ENCODE data around the gene GRM5.
A peak's percentile ranks its signal among the peaks of the same experiment; 100 is the strongest.

The GRM5 gene

GRCh38 chr11:88534185-88534584, 531.6 kb downstream of the GRM5 start:
- H3K27me3 ChIP-seq (ENCODE audit: insufficient read depth, low read length), result no peaks in the 10 kb centered on the region
- no peak overlapping the region for H2AFZ ChIP-seq (ENCODE audit: low read length, unreplicated experiment)
- no peak overlapping the region for H3K4me3 ChIP-seq (ENCODE audit: low read depth, low read length)
- peaks cover 43% of the 10 kb centered on the region for H3K4me1 ChIP-seq (ENCODE audit: control insufficient read depth, insufficient read depth, low read length, unreplicated experiment)
- H3K79me2 ChIP-seq (ENCODE audit: control insufficient read depth, insufficient read depth, low read length, unreplicated experiment), result no peaks in the 10 kb centered on the region
- no peak overlapping the region for H3K27ac ChIP-seq (ENCODE audit: low read depth, low read length)
- H3K36me3 ChIP-seq (ENCODE audit: insufficient read depth, low read length), result no peaks in the 10 kb centered on the region

DNA sequence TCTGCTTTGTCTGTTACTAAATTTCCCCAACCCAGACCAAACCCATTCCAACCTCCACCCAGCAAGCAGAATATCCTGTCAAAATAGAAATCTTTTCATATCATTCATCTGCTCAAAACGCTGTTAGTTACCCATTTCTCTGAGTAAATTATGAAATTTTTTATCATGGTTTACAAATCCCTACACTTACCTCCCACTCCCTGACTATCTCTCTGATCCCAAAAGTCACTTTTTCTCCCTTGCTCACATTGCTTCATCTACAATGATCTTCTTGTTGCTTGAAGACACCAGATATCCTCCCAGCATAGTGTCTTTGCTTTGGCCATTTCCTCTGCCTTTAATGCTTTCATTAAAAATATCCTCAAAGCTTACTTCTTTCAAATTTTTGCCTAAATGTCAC, 532.8 kb downstream of the GRM5 start:
- Histone ChIP-seq H3K4me1 (ENCODE audit: control insufficient read depth, insufficient read depth, low read length, unreplicated experiment) (peaks cover 32% of the 10 kb centered on the region), H3K27me3 (ENCODE audit: insufficient read depth, low read length) (no peaks in the 10 kb centered on the region), H3K79me2 (ENCODE audit: control insufficient read depth, insufficient read depth, low read length, unreplicated experiment) (no peaks in the 10 kb centered on the region), H3K36me3 (ENCODE audit: insufficient read depth, low read length) (no peaks in the 10 kb centered on the region), H3K4me3 (ENCODE audit: low read depth, low read length) (no peak overlapping the region), H2AFZ (ENCODE audit: low read length, unreplicated experiment) (no peak overlapping the region), H3K27ac (ENCODE audit: low read depth, low read length) (no peak overlapping the region)

- Histone ChIP-seq H3K79me2 (ENCODE audit: control insufficient read depth, insufficient read depth, low read length, unreplicated experiment) (no peaks in the 10 kb centered on the region), H3K4me3 (ENCODE audit: low read depth, low read length) (no peak overlapping the region), H3K27ac (ENCODE audit: low read depth, low read length) (no peak overlapping the region), H3K36me3 (ENCODE audit: insufficient read depth, low read length) (no peaks in the 10 kb centered on the region), H3K27me3 (ENCODE audit: insufficient read depth, low read length) (no peaks in the 10 kb centered on the region), H3K4me1 (ENCODE audit: control insufficient read depth, insufficient read depth, low read length, unreplicated experiment) (peaks cover 20% of the 10 kb centered on the region), H2AFZ (ENCODE audit: low read length, unreplicated experiment) (no peak overlapping the region)
Measured at GRCh38 chr11:88531831-88532230, 534.0 kb downstream of the GRM5 start.

DNA sequence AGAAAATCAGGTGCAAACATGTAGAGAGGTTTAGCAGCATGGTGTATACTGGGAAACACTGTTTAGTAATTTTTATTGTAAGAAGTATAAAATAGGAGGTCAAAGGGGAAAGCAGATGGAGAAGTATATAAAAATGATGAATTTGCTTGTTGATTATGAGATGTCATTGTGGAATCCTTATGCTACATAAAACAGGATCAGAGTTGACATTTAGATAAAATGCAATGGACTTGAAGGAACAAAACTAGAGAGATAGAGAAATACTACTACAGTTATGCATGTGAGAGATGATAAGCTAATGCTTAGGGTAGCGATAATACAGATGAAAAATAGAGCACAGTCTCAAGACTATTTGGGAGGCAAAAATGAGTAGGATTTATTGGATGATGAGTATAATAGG, 536.4 kb downstream of the GRM5 start:
- H3K27me3 ChIP-seq (ENCODE audit: insufficient read depth, low read length), result no peaks in the 10 kb centered on the region
- H3K4me3 ChIP-seq (ENCODE audit: low read depth, low read length), result no peak overlapping the region
- H3K27ac ChIP-seq (ENCODE audit: low read depth, low read length), result no peak overlapping the region
- H3K36me3 ChIP-seq (ENCODE audit: insufficient read depth, low read length), result no peaks in the 10 kb centered on the region
- H3K4me1 ChIP-seq (ENCODE audit: control insufficient read depth, insufficient read depth, low read length, unreplicated experiment), result no peaks in the 10 kb centered on the region
- H2AFZ ChIP-seq (ENCODE audit: low read length, unreplicated experiment), result no peak overlapping the region
- no peaks in the 10 kb centered on the region for H3K79me2 ChIP-seq (ENCODE audit: control insufficient read depth, insufficient read depth, low read length, unreplicated experiment)

GRCh38 chr11:88523386-88524071, 542.3 kb downstream of the GRM5 start:
- Histone ChIP-seq H3K79me2 (ENCODE audit: control insufficient read depth, insufficient read depth, low read length, unreplicated experiment) (no peaks in the 10 kb centered on the region), H3K4me3 (ENCODE audit: low read depth, low read length) (peak overlapping the region; percentile 10; the same call in 1 of the 2 replicates), H3K36me3 (ENCODE audit: insufficient read depth, low read length) (no peaks in the 10 kb centered on the region), H2AFZ (ENCODE audit: low read length, unreplicated experiment) (peak overlapping the region; percentile 39), H3K27me3 (ENCODE audit: insufficient read depth, low read length) (no peaks in the 10 kb centered on the region), H3K27ac (ENCODE audit: low read depth, low read length) (peak overlapping the region; percentile 74), H3K4me1 (ENCODE audit: control insufficient read depth, insufficient read depth, low read length, unreplicated experiment) (peaks cover 33% of the 10 kb centered on the region)

DNA sequence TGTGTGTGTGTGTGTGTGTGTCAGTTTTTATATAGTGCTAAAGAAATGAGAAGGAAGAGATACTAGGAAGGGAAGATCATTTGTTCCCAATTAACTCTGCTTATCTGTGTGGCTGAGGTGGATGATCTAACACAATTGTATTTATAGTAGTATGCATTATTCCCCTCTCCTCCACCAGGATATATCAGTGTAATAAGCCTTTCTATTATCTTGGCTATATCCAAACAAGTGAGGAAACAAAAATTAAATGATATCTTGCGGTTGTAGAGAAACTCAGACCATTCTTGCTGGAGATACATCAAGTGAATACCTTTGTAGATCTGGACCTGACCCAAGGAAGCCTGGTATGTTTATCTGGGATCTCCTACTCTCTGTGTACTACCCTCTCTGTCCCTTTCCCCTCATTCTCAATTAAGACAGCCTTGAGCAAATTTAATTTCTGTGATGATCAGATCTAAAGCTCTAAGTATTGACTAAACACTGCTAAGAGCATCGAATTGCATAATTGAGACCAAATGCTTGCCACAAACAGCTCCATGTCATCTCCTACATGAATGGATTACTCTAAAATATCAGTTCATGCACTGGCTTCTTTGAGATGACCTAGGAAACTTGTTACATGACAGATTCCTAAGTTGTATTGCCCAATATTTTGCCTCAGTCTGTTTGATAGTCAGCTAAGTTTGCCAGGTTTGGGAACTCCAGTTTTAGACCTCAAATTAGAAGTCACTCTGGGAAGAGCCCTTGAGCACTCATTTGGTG, 543.0 kb downstream of the GRM5 start:
- no peaks in the 10 kb centered on the region for H3K27me3 ChIP-seq (ENCODE audit: insufficient read depth, low read length)
- H3K4me3 ChIP-seq (ENCODE audit: low read depth, low read length), result peak overlapping the region; percentile 3; the same call in 1 of the 2 replicates
- H2AFZ ChIP-seq (ENCODE audit: low read length, unreplicated experiment), result peak overlapping the region; percentile 39
- H3K36me3 ChIP-seq (ENCODE audit: insufficient read depth, low read length), result no peaks in the 10 kb centered on the region
- H3K79me2 ChIP-seq (ENCODE audit: control insufficient read depth, insufficient read depth, low read length, unreplicated experiment), result no peaks in the 10 kb centered on the region
- peak overlapping the region; percentile 74 for H3K27ac ChIP-seq (ENCODE audit: low read depth, low read length)
- peaks cover 33% of the 10 kb centered on the region for H3K4me1 ChIP-seq (ENCODE audit: control insufficient read depth, insufficient read depth, low read length, unreplicated experiment)

GRCh38 chr11:88521799-88522201, 544.0 kb downstream of the GRM5 start:
- H2AFZ ChIP-seq (ENCODE audit: low read length, unreplicated experiment), result peak overlapping the region; percentile 51
- no peaks in the 10 kb centered on the region for H3K36me3 ChIP-seq (ENCODE audit: insufficient read depth, low read length)

DNA sequence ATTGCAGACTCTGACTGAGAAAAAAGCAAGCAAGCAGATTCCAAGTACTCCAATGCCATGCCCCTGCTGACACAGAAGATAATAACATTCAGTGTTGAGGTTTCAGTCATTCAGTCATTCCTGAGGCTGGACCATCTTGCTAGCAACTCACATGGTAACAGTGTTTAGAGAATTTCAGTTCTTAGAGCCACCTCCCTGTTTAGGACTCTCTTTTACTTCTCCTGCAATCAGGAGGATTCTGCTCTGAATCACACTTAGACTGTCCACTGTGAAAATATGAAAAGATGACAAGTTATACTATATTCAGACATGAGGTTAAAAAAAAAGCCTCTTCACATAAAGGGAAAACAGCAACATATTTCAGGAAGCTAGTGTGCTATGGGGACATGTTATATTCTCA, 544.4 kb downstream of the GRM5 start:
- no peaks in the 10 kb centered on the region for H3K36me3 ChIP-seq (ENCODE audit: insufficient read depth, low read length)
- no peak overlapping the region; the same call in 1 of the 2 replicates for H3K27ac ChIP-seq (ENCODE audit: low read depth, low read length)
- peaks cover 33% of the 10 kb centered on the region for H3K4me1 ChIP-seq (ENCODE audit: control insufficient read depth, insufficient read depth, low read length, unreplicated experiment)
- H3K79me2 ChIP-seq (ENCODE audit: control insufficient read depth, insufficient read depth, low read length, unreplicated experiment), result no peaks in the 10 kb centered on the region
- no peak overlapping the region for H3K4me3 ChIP-seq (ENCODE audit: low read depth, low read length)
- H3K27me3 ChIP-seq (ENCODE audit: insufficient read depth, low read length), result no peaks in the 10 kb centered on the region
- H2AFZ ChIP-seq (ENCODE audit: low read length, unreplicated experiment), result peak overlapping the region; percentile 51

More at GRCh38 chr11:88521799-88522201, 544.0 kb downstream of the GRM5 start:
- Histone ChIP-seq H3K4me1 (ENCODE audit: control insufficient read depth, insufficient read depth, low read length, unreplicated experiment) (peaks cover 33% of the 10 kb centered on the region), H3K79me2 (ENCODE audit: control insufficient read depth, insufficient read depth, low read length, unreplicated experiment) (no peaks in the 10 kb centered on the region), H3K4me3 (ENCODE audit: low read depth, low read length) (no peak overlapping the region), H3K27me3 (ENCODE audit: insufficient read depth, low read length) (no peaks in the 10 kb centered on the region), H3K27ac (ENCODE audit: low read depth, low read length) (no peak overlapping the region; the same call in 1 of the 2 replicates)

- Histone ChIP-seq H2AFZ (ENCODE audit: low read length, unreplicated experiment) (no peak overlapping the region), H3K27ac (ENCODE audit: low read depth, low read length) (no peak overlapping the region), H3K36me3 (ENCODE audit: insufficient read depth, low read length) (no peaks in the 10 kb centered on the region), H3K79me2 (ENCODE audit: control insufficient read depth, insufficient read depth, low read length, unreplicated experiment) (no peaks in the 10 kb centered on the region), H3K4me3 (ENCODE audit: low read depth, low read length) (no peak overlapping the region), H3K4me1 (ENCODE audit: control insufficient read depth, insufficient read depth, low read length, unreplicated experiment) (peaks cover 33% of the 10 kb centered on the region), H3K27me3 (ENCODE audit: insufficient read depth, low read length) (no peaks in the 10 kb centered on the region)
Measured at GRCh38 chr11:88520391-88520790, 545.4 kb downstream of the GRM5 start.

DNA sequence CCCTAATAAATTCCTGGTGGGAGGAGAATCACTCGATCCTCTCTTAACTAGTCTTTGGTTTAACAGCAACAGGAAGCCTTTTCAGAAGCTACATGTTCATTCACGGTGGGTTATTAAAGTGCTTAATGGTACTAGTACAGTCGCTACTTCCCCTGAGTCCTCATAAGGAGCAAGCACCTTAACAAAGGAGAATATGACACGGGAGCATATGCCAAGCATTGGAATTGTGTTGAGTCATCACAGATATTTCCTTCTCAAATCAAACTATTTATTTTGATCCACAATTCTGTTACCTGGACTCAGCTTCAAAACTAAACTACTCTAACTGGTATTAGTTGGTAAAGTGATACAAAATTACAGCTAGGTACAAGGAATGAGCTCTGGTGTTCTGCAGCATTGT, 550.8 kb downstream of the GRM5 start:
- no peaks in the 10 kb centered on the region for H3K36me3 ChIP-seq (ENCODE audit: insufficient read depth, low read length)
- H2AFZ ChIP-seq (ENCODE audit: low read length, unreplicated experiment), result no peak overlapping the region
- H3K79me2 ChIP-seq (ENCODE audit: control insufficient read depth, insufficient read depth, low read length, unreplicated experiment), result no peaks in the 10 kb centered on the region
- no peak overlapping the region for H3K4me3 ChIP-seq (ENCODE audit: low read depth, low read length)
- no peaks in the 10 kb centered on the region for H3K27me3 ChIP-seq (ENCODE audit: insufficient read depth, low read length)
- H3K27ac ChIP-seq (ENCODE audit: low read depth, low read length), result no peak overlapping the region
- no peaks in the 10 kb centered on the region for H3K4me1 ChIP-seq (ENCODE audit: control insufficient read depth, insufficient read depth, low read length, unreplicated experiment)

DNA sequence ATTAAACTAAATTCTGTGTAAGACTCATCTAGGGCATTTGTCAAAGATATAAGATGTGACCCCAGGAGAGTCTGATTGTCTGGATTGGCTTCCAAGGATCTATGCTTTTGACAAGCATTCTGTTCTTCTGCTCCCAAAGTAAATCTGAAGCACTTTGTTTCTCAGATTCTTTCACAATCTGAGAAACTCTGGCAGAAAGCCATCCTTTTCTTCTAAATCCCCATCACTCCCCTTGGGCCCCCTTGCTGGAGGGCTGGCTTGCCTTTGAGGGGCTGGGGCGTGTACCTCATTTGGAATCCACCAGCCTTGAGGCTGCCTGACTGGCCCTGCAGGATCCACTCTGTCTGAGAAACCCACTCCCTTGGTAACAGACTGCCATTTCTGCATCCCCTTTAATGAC, 554.8 kb downstream of the GRM5 start:
- H3K27me3 ChIP-seq (ENCODE audit: insufficient read depth, low read length), result peaks cover 11% of the 10 kb centered on the region; the same call in 1 of the 2 replicates
- no peak overlapping the region for H3K4me3 ChIP-seq (ENCODE audit: low read depth, low read length)
- H3K79me2 ChIP-seq (ENCODE audit: control insufficient read depth, insufficient read depth, low read length, unreplicated experiment), result no peaks in the 10 kb centered on the region
- no peaks in the 10 kb centered on the region for H3K4me1 ChIP-seq (ENCODE audit: control insufficient read depth, insufficient read depth, low read length, unreplicated experiment)
- H2AFZ ChIP-seq (ENCODE audit: low read length, unreplicated experiment), result no peak overlapping the region
- no peaks in the 10 kb centered on the region for H3K36me3 ChIP-seq (ENCODE audit: insufficient read depth, low read length)
- H3K27ac ChIP-seq (ENCODE audit: low read depth, low read length), result no peak overlapping the region
